Measurements from ENCODE around the gene TMEM114.

The TMEM114 gene

DNA sequence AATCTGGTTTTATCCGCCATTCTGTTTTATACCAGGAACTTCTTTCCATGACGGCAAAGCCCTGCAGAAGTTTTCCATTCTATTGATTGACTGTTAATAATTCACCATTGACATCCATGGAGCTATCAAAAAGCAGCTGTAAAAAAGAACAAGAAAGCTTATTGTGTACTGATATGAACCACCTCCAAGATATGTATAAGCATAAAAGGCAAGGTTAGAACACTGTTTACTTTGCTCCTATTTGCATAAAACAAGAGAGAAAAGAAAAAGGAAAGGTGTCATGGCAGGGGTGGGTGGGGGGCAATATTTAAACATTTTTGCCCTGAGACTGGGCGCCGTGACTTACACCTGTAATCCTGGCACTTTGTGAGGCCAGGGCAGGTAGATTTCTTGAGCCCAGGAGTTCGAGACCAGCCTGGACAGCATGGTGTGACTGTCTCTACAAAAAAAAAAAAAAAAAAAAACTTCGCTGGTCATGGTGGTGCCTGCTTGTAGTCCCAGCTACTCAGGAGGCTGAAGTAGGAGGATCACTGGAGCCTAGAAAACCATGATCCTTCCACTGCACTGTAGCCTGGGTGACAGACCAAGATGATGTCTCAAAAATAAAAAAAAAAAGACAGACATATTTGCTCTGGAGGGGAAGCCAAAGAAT is 52.5 kb downstream of the TMEM114 start:
- H3K4me3 ChIP-seq: no peak overlapping the region
- no peak overlapping the region for H3K4me2 ChIP-seq
- no peak overlapping the region for H3K9ac ChIP-seq
- H3K4me1 ChIP-seq: no peaks in the 10 kb centered on the region
- no peaks in the 10 kb centered on the region for H3K27me3 ChIP-seq
- no peaks in the 10 kb centered on the region for H3K9me3 ChIP-seq
- no peaks in the 10 kb centered on the region for H3K36me3 ChIP-seq
- H3K27ac ChIP-seq: no peak overlapping the region
- no peaks in the 10 kb centered on the region for H4K20me1 ChIP-seq
- TF ChIP-seq Cebpa-rat (IDR thresholded peaks at IDR 0.05): no peak

DNA sequence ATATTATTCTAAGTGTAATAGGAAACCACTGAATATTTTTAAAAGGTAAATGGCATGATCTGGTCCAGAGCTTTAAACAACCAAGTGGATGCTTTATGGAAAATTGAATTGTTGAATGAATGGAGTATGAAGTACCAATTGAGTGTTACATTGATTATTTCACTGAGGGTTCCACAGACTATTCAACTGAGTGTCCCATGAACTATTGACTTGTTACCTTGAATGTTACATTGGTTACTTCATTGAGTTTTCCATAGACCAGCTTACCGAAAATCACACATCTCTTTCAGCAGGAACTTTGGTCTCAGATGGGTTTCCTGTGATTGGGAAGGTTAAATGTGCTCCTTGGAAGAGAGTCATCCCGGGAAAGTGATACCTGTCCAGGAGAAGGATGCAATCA is 56.8 kb downstream of the TMEM114 start:
- no peaks in the 10 kb centered on the region for H3K9me3 ChIP-seq
- TF ChIP-seq Cebpa-rat (IDR thresholded peaks at IDR 0.05): no peak
- no peaks in the 10 kb centered on the region for H3K36me3 ChIP-seq
- no peaks in the 10 kb centered on the region for H4K20me1 ChIP-seq
- no peak overlapping the region for H3K4me3 ChIP-seq
- H3K27me3 ChIP-seq: no peaks in the 10 kb centered on the region
- H3K4me1 ChIP-seq: no peaks in the 10 kb centered on the region
- H3K4me2 ChIP-seq: no peak overlapping the region
- H3K27ac ChIP-seq: no peak overlapping the region
- no peak overlapping the region for H3K9ac ChIP-seq

DNA sequence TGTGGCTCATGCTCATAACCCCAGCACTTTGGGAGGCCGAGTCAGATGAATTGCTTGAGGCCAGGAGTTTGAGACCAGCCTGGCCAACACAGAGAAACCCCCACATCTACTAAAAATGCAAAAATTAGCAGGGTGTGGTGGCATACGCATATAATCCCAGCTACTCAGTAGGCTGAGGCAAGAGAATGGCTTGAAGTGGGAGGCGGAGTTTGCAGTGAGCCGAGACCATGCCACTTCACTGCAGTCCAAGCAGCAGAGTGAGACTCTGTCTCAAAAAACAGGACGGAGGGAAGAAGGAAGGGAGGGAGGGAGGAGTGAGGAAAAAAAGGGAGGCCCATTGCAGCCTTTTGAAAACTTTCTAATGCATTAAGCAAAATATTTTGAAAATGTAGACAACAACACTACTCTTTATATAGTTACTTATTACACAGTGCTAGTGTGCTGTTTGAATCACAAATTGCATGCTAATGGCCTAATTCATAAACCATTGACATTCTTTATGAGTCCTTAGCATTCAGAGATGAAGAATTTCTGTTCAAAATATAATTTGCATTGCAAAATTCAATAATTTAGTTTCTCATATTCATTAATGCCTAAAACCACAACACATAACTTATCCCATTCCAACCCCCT is 59.4 kb downstream of the TMEM114 start:
- TF ChIP-seq Cebpa-rat (IDR thresholded peaks at IDR 0.05): no peak
- H3K4me3 ChIP-seq: no peak overlapping the region
- no peaks in the 10 kb centered on the region for H3K36me3 ChIP-seq

DNA sequence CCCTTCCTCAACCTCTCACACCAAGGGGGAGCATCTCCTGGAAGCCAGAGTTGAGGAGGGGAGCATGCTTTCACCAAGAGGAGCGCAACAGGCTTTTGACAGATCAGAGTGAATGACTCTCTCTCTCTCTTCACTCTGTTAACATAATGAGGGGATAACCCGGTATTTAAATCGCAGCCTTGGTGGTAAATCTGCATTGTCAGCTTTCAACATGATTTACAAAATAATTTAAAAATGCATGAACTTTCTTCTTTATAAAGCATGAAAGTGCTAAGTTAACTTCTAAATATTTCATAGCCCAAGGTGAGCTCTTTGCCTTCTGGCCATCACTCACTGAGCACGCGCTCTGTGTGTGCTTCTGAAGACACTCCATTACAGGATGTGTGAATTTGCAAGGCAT is 61.8 kb downstream of the TMEM114 start:
- no peak for TF ChIP-seq Cebpa-rat (IDR thresholded peaks at IDR 0.05)
- Histone ChIP-seq H3K4me1 (no peaks in the 10 kb centered on the region), H3K27ac (no peak overlapping the region), H3K4me3 (no peak overlapping the region), H3K9me3 (no peaks in the 10 kb centered on the region), H3K36me3 (no peaks in the 10 kb centered on the region), H3K4me2 (no peak overlapping the region), H3K27me3 (no peaks in the 10 kb centered on the region), H4K20me1 (no peaks in the 10 kb centered on the region), H3K9ac (no peak overlapping the region)

More for the DNA sequence above, 59.4 kb downstream of the TMEM114 start:
- Histone ChIP-seq H3K27ac (no peak overlapping the region), H3K27me3 (no peaks in the 10 kb centered on the region), H3K9ac (no peak overlapping the region), H3K4me1 (no peaks in the 10 kb centered on the region), H3K9me3 (no peaks in the 10 kb centered on the region), H3K4me2 (no peak overlapping the region), H4K20me1 (no peaks in the 10 kb centered on the region)

DNA sequence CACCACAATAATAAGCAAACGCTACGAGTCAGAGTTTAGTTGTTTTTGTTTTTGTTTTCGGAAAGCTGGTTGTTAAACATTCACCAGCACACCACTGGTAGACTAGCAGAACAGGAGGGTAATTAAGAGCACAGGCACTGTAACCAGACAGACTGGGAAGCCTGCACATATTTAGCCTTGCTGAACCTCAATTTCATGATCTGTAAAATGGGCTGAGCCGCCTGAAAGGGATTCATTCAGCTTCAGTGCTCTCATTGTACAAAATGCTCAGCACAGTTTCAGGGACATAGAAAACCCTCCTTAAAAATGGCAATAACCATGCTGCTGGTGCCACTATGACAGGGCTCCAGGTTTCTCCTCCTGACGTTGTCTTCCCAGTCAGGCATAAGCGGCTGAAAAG is 66.4 kb downstream of the TMEM114 start:
- Histone ChIP-seq H3K9me3 (no peaks in the 10 kb centered on the region), H3K36me3 (no peaks in the 10 kb centered on the region), H3K27ac (no peak overlapping the region), H4K20me1 (no peaks in the 10 kb centered on the region), H3K27me3 (no peaks in the 10 kb centered on the region), H3K4me1 (no peaks in the 10 kb centered on the region), H3K4me3 (no peak overlapping the region), H3K4me2 (no peak overlapping the region), H3K9ac (no peak overlapping the region)
- TF ChIP-seq Cebpa-rat (IDR thresholded peaks at IDR 0.05): no peak

DNA sequence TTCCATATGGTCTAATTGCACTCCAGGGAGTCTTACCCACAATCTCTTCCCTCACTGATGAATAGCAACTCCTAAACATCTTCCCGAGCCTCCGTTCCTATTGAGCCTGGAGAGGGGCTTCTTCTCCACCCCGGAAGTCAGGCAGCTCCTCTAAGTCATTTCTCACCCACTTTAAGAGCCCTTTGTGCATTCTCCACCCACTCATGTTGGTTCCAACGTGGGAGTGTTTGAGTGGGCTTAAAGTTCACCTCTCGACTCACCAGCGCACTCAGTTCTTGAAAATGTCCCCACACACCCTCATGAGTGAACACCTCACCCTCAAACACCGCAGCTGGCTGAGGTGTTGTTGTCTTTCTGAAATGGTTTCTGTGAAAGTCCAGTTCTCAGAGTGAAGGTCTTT is 67.6 kb downstream of the TMEM114 start:
- no peak overlapping the region for H3K4me3 ChIP-seq
- H3K36me3 ChIP-seq: no peaks in the 10 kb centered on the region
- no peak overlapping the region for H3K27ac ChIP-seq
- H3K27me3 ChIP-seq: no peaks in the 10 kb centered on the region
- TF ChIP-seq Cebpa-rat (IDR thresholded peaks at IDR 0.05): no peak
- no peaks in the 10 kb centered on the region for H4K20me1 ChIP-seq
- no peak overlapping the region for H3K9ac ChIP-seq
- H3K4me2 ChIP-seq: no peak overlapping the region
- no peaks in the 10 kb centered on the region for H3K9me3 ChIP-seq
- H3K4me1 ChIP-seq: no peaks in the 10 kb centered on the region

DNA sequence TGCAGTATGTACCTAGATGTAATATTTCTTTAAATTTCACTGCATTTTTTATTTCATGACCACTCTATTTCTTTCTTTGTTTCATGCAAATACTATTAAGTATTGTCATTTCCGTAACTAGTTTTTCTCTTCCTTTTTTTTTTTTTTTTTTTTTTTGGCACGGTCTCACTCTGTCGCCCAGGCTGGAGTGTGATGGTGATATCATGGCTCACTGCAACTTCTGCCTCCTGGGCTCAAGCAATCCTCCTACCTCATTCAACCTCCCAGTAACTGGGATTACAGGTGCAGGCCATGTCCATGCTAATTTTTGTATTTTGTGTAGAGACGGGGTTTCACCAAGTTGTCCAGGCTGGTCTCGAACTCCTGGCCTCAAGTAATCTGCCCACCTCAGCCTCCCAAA is 70.7 kb downstream of the TMEM114 start:
- no peak overlapping the region for H3K4me2 ChIP-seq
- no peaks in the 10 kb centered on the region for H3K4me1 ChIP-seq
- no peak for TF ChIP-seq Cebpa-rat (IDR thresholded peaks at IDR 0.05)
- H3K27ac ChIP-seq: no peak overlapping the region
- H3K9ac ChIP-seq: no peak overlapping the region
- H3K27me3 ChIP-seq: no peaks in the 10 kb centered on the region
- H3K9me3 ChIP-seq: no peaks in the 10 kb centered on the region
- H3K36me3 ChIP-seq: no peaks in the 10 kb centered on the region
- H3K4me3 ChIP-seq: no peak overlapping the region
- no peaks in the 10 kb centered on the region for H4K20me1 ChIP-seq

Measured in BLaER1 (cell line).